Naive thymus-derived CD8-positive, alpha-beta T cell (primary cell): ENCODE results near the gene HACD2. TPM values are rescaled to one million over a fixed set of nuclear protein-coding genes. Genes with fewer than 3 reads are reported as not detected.
"Not testable (repeated sequence)": the region's sequence is repeated elsewhere in the genome, so short reads cannot be mapped to it uniquely, and the experiment has no call there.

Source experiments
- ATAC-seq, 2 donors: fragments of 150-1000 bp; cut with Tn5 transposase in 1 of 2; sonication (Bioruptor Pico), chemical (Tn5 transposase) in 1 of 2; 1 replicate in 1 of 2; 2 replicates in 1 of 2; pipeline ENCODE4 v1.10.0; 2021; ENCODE audit warnings: mild to moderate bottlenecking in 2 of 2, moderate library complexity in 2 of 2
- POLR2A ChIA-PET: fragments of 350-600 bp; sonication (Branson Sonifier 250); formaldehyde crosslinking; loops from one replicate; lab custom pipeline; 2021; ENCODE audit warnings: antibody characterized with exemption; lab: Charles Lee
- DNase-seq, 10 donors: peaks; one replicate each; pipeline versions ENCODE4 v3.0.0 to v3.0.0-alpha.2; 2020 to 2022
- H3K27ac Mint-ChIP-seq, 10 donors: one replicate each; pipeline ENCODE4 v1.8.0; 2020 to 2022; ENCODE audit warnings: mild to moderate bottlenecking in 10 of 10, mixed read lengths in 10 of 10, moderate library complexity in 4 of 10, inconsistent platforms in 1 of 10
- H3K27me3 Mint-ChIP-seq, 5 donors: one replicate each; pipeline ENCODE4 v1.8.0; 2021 to 2022; ENCODE audit warnings: mixed read lengths in 5 of 5
- H3K36me3 Mint-ChIP-seq, 3 donors: one replicate each; pipeline ENCODE4 v1.8.0; 2020 to 2022; ENCODE audit warnings: mixed read lengths in 3 of 3, mild to moderate bottlenecking in 2 of 3, inconsistent platforms in 1 of 3
- H3K4me1 Mint-ChIP-seq, 4 donors: one replicate each; pipeline ENCODE4 v1.8.0; 2021 to 2022; ENCODE audit warnings: mixed read lengths in 4 of 4
- H3K4me3 Mint-ChIP-seq, 10 donors: one replicate each; pipeline ENCODE4 v1.8.0; 2020 to 2022; ENCODE audit warnings: mild to moderate bottlenecking in 10 of 10, mixed read lengths in 10 of 10, moderate library complexity in 6 of 10, inconsistent platforms in 1 of 10
- H3K9me3 Mint-ChIP-seq, 9 donors: one replicate each; pipeline ENCODE4 v1.8.0; 2020 to 2022; ENCODE audit warnings: mixed read lengths in 9 of 9, mild to moderate bottlenecking in 3 of 9, inconsistent platforms in 1 of 9, moderate library complexity in 1 of 9
- polyA plus RNA-seq, 3 donors: library from polyadenylated mRNA; unstranded; fragments of 300-500 nt; fragmentation: Illumina TruSeq; gene quantifications; one replicate each; pipeline ENCODE4 v1.2.3, GENCODE V29; 2021
- total RNA-seq, 8 experiments: library from RNA in 2 of 8; stranded (reverse) in 2 of 8; gene quantifications; one replicate each; pipeline ENCODE4 v1.2.3 and lab custom pipeline; 2021 to 2026

Gene HACD2
- total and polyA plus RNA-seq, 5 experiments from 2014 or later: 16.0 to 28.9 (median 20.5) TPM

DNA sequence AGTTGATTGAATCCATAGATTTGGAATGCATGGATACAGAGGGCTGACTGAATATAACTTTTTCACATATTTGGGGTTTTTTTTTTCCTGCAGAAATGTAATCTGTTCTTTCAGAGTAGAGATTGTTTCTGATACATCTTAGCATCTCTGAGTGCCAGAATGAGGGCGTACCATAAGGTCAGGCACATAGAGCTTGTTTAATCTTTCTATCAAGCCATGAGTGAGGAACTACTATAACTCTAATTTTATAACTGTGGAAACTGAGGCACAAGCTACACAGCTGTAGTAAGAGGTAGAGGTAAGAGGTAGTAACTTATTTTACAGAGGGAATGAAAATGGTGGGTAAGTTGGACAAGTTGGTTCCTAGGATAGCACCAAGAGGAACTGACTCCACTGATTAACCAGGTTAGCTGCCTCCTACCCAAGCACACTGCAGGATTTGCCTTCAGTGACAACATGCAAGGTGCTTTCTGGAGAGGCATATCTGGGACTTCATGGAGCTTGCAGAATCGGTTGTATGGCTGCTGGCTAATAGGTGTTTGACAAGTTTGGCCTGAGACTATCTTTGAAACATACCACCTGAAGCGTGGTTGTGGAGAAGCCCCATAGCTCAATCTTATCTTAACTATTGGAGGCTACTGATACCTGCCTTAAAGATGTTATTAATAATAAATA is 23.5 kb upstream of the HACD2 start:
- H3K9me3 Mint-ChIP-seq: no peaks in the 10 kb centered on the region
- H3K27ac Mint-ChIP-seq: no peak overlapping the region
- H3K4me1 Mint-ChIP-seq: peaks cover 0 to 13% (median 4%) of the 10 kb centered on the region in 4 donors
- H3K27me3 Mint-ChIP-seq: no peaks in the 10 kb centered on the region
- no peak overlapping the region for H3K4me3 Mint-ChIP-seq
- POLR2A ChIA-PET: no interaction called here
- ATAC-seq (no peak), DNase-seq (no peak)
- peaks cover 0 to 28% (median 3%) of the 10 kb centered on the region in 3 donors for H3K36me3 Mint-ChIP-seq

DNA sequence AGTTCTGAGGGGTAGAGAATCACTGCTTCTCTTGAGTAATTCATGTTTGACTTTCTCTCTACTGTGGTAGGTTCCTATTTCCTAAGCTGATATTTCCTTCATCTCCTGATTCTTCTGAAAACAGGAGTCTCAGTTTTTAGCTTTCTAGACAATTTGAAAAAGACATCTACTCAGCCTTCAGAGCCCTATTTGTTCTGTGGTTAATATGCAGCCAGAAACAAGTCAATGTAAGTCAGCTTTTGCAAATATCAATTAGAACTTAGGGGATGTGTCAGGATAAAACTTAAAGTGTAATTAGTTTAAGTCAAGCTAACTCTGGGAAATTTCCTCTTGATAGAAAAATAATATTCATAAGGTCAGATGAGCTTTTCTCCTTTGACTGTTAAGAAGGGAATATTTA is 21.7 kb upstream of the HACD2 start:
- H3K9me3 Mint-ChIP-seq: no peaks in the 10 kb centered on the region
- no peak overlapping the region for H3K27ac Mint-ChIP-seq
- DNase-seq (no peak), ATAC-seq (no peak)
- peaks cover 0 to 13% (median 4%) of the 10 kb centered on the region in 4 donors for H3K4me1 Mint-ChIP-seq
- POLR2A ChIA-PET: no interaction called here
- H3K27me3 Mint-ChIP-seq: no peaks in the 10 kb centered on the region
- H3K4me3 Mint-ChIP-seq: no peak overlapping the region
- peaks cover 0 to 18% (median under 1%) of the 10 kb centered on the region in 3 donors for H3K36me3 Mint-ChIP-seq

DNA sequence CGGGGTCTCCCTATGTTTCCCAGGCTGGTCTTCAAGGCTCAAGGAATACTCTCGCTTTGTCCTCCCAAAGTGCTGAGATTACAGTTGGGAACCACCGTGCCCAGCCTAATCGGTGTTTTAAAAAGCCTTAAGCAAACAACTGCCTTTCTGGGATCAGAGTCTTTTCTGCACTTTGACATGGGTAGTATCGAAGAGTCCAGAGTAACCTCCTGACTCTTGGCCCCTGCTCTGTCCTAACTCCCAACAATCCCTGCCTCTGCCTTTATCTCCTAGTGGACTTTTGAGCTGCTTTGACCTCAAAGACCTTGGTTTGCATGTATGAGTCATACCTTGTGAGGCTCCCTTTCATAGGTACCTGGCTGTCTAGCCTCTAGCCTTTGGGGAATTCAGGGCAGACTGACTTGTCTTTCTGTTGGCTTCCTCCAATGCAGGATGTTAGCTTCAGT is 21.0 kb upstream of the HACD2 start:
- Mint-ChIP-seq H3K27ac (peak overlapping the region in 2 of 10 donors; percentile 46 to 74), H3K4me1 (peaks cover 0 to 11% (median 3%) of the 10 kb centered on the region in 4 donors), H3K9me3 (no peaks in the 10 kb centered on the region), H3K4me3 (no peak overlapping the region), H3K36me3 (peaks cover 0 to 16% (median 4%) of the 10 kb centered on the region in 3 donors), H3K27me3 (no peaks in the 10 kb centered on the region)
- POLR2A ChIA-PET: no interaction called here
- no peak for DNase-seq
- ATAC-seq: no peak

DNA sequence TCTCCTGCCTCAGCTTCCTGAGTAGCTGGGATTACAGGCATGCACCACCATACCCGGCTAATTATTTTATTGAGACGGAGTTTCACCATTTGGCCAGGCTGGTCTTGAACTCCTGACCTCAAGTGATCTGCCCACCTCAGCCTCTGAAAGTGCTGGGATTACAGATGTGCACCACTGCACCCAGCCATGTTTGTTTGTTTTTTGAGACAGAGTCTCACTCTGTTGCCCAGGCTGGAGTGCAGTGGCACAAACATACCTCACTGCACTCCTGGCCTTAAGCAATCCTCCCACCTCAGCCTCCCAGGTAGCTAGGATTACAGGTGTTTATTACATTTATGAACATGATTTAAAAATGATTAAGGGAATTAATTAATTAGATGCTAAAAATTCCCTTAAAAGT is 18.3 kb upstream of the HACD2 start:
- H3K4me1 Mint-ChIP-seq: peaks cover 2 to 15% (median 4%) of the 10 kb centered on the region in 4 donors
- POLR2A ChIA-PET, H3K9me3 Mint-ChIP-seq, ATAC-seq, DNase-seq, H3K27me3 Mint-ChIP-seq, H3K27ac Mint-ChIP-seq, H3K4me3 Mint-ChIP-seq: not testable (repeated sequence)
- peaks cover 0 to 15% (median 15%) of the 10 kb centered on the region in 3 donors for H3K36me3 Mint-ChIP-seq

DNA sequence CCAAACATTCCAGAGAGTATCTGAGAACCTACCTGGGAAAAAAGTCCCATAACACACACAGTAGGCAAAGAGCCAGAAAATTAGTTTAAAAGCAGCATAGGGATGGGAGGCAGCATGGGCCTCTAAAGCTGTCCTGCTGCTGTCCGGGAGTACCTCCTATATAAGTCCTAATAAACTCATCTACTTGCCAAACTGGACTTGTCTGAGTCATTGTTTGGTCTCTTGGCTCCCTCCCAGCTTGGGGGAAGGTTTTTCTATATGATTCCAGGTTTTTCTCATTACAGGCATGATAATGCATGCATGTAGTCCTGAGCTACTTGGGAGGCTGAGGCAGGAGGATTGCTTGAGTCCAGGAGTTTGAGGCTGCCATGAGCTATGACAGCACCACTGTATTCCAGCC is 17.5 kb upstream of the HACD2 start:
- H3K27ac Mint-ChIP-seq: no peak overlapping the region
- H3K4me1 Mint-ChIP-seq: peaks cover 2 to 15% (median 4%) of the 10 kb centered on the region in 4 donors
- ATAC-seq (no peak), DNase-seq (no peak)
- no peaks in the 10 kb centered on the region for H3K27me3 Mint-ChIP-seq
- POLR2A ChIA-PET: no interaction called here
- peaks cover 0 to 17% (median 15%) of the 10 kb centered on the region in 3 donors for H3K36me3 Mint-ChIP-seq
- H3K4me3 Mint-ChIP-seq: no peak overlapping the region
- H3K9me3 Mint-ChIP-seq: no peaks in the 10 kb centered on the region

DNA sequence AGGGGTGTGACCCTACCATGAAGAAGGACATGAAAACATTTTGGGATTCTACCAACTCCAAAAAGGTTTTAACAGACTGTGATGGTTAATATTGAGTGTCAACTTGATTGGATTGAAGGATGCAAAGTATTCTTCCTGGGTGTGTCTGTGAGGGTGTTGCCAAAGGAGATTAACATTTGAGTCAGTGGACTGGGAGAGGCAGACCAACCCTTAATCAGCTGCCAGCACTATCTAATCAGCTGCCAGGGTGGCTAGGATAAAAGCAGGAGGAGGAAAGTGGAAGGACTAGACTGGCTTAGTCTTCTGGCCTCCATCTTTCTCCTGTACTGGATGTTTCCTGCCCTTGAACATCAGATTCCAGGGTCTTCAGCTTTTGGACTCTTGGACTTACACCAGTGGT is 16.0 kb upstream of the HACD2 start:
- peaks cover 0 to 15% (median 2%) of the 10 kb centered on the region in 4 donors for H3K4me1 Mint-ChIP-seq
- H3K27ac Mint-ChIP-seq, H3K4me3 Mint-ChIP-seq, POLR2A ChIA-PET, DNase-seq, H3K9me3 Mint-ChIP-seq, ATAC-seq, H3K27me3 Mint-ChIP-seq: not testable (repeated sequence)
- H3K36me3 Mint-ChIP-seq: peaks cover 0 to 18% (median 15%) of the 10 kb centered on the region in 3 donors

DNA sequence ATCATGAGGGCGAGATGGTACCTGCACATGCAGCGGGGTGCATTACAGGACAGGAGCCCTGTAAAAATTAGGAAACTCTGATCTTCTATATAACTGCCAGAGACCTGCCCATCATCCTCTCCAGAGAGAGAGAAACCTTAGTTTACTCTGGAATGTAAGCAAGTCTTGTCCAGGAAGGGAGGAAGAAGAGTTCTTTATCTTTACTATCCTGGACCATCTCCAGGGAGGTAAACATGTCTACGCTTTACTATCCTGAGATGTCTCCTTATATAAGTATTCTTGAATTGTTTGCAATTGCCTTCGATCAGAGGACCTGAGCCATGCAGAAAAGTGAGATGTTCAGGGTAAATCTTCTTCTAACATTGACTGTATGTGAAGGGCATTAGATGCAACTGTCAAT is 12.7 kb upstream of the HACD2 start:
- no peak for ATAC-seq
- Mint-ChIP-seq H3K4me1 (peaks cover 0 to 15% (median 4%) of the 10 kb centered on the region in 4 donors), H3K27ac (no peak overlapping the region), H3K9me3 (peaks cover 0 to 1% (median 0%) of the 10 kb centered on the region in 9 donors), H3K4me3 (no peak overlapping the region), H3K36me3 (peaks cover 0 to 19% (median 18%) of the 10 kb centered on the region in 3 donors), H3K27me3 (no peaks in the 10 kb centered on the region)
- no peak for DNase-seq
- POLR2A ChIA-PET: no interaction called here

DNA sequence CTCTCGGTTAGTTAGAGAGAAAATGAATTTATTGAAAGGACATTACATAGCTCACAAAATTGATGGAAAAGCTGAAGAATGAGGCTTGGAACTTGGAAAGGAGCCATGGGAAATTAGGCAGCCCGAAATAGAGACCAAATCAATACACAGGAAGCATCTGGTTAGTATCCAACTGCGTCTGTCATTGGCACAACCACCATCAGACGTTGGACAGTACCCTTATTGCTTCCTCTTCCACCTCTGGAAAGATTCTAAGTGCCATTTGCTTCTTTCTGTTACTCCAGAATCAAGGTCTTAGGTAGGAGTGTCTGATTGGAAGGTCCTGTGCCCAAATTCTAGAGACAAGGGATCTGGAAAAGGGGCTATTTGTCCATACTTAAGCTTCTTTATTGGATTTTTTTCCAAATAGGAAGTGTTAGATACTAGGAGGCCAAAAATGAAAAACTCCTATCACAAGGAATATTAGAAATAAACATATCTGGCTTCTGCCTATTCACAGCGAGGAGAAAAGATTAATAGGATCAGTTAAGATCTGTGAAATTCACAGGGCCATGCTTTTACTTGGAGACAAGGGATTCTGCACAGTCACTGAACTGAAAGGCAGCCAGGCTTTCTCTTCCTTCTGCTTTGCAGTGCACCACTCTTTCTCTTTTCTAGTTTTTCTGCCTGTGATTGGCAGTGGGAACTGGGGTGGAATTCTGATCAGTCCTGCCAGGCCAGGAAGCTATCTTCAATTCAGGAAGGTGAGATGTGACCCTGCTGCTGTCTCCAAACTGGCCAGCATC is 10.7 kb upstream of the HACD2 start:
- H3K27me3 Mint-ChIP-seq: no peaks in the 10 kb centered on the region
- H3K4me1 Mint-ChIP-seq: peaks cover 0 to 10% (median 4%) of the 10 kb centered on the region in 4 donors
- POLR2A ChIA-PET: interaction anchor here (1.2 kb wide), 1 partner anchor 10 kb away, joined by 3 read pairs; no protein-coding TSS in a partner anchor
- peaks cover 0 to 17% (median 12%) of the 10 kb centered on the region in 9 donors for H3K9me3 Mint-ChIP-seq
- ATAC-seq (no peak), DNase-seq (no peak)
- no peak overlapping the region for H3K4me3 Mint-ChIP-seq
- peaks cover 8 to 27% (median 24%) of the 10 kb centered on the region in 3 donors for H3K36me3 Mint-ChIP-seq
- H3K27ac Mint-ChIP-seq: peak overlapping the region in 1 of 10 donors; percentile 15

DNA sequence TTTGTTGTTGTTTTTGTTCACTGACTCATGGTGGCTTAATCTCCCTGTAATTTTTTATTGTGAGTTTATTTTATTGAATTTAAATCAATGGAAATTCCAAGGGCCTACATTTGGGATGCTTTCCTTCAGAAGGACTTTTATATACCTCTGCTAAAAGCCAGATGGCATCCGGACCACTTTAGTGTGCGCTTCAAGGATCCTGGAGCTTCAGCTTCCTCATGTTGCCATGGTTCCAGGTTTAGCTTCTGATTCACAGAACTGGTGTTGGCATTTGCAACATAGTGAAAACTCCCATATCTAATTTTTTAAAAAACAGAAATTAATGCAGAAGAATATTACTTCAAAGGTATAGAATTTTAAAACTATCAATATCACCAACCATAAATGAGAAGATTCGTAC is 8.5 kb upstream of the HACD2 start:
- H3K27me3 Mint-ChIP-seq: no peaks in the 10 kb centered on the region
- H3K36me3 Mint-ChIP-seq: peaks cover 18 to 37% (median 31%) of the 10 kb centered on the region in 3 donors
- H3K4me1 Mint-ChIP-seq: peaks cover 0 to 3% (median under 1%) of the 10 kb centered on the region in 4 donors
- no peak overlapping the region for H3K27ac Mint-ChIP-seq
- no peak overlapping the region for H3K4me3 Mint-ChIP-seq
- POLR2A ChIA-PET: no interaction called here
- H3K9me3 Mint-ChIP-seq: peaks cover 0 to 27% (median 21%) of the 10 kb centered on the region in 9 donors
- ATAC-seq (no peak), DNase-seq (no peak)

DNA sequence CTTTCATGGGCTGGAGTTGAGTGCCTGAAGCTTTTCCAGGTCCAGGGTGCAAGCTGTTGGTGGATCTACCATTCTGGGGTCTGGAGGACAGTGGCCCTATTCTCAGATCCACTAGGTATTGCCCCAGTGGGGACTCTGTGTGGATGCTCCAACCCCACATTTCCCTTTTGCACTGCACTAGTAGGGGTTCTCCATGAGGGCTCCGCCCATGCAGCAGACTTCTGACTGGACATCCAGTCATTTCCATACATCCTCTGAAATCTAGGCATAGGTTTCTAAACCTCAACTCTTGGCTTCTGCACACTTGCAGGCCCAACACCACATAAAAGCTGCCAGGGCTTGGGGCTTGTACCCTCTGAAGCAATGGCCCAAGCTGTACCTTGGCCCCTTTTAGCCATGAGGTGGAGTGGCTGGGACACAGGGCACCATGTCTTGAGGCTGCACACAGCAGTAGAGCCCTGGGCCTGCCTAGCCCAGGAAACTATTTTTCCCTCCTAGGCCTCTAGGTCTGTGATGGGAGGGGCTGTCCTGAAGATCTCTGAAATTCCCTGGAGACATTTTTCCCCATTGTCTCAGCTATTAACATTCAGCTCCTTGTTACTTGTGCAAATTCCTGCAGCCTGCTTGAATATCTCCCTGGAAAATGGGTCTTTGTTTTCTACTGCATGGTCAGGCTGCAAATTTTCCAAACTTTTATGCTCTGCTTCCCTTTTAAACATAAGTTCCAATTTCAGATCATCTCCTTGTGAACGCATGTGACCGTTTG is 6.0 kb upstream of the HACD2 start:
- DNase-seq (no peak), ATAC-seq (no peak)
- H3K27me3 Mint-ChIP-seq: no peaks in the 10 kb centered on the region
- no peak overlapping the region for H3K4me3 Mint-ChIP-seq
- H3K27ac Mint-ChIP-seq: no peak overlapping the region
- H3K36me3 Mint-ChIP-seq: peaks cover 18 to 40% (median 28%) of the 10 kb centered on the region in 3 donors
- H3K9me3 Mint-ChIP-seq: peaks cover 0 to 27% (median 21%) of the 10 kb centered on the region in 9 donors
- POLR2A ChIA-PET: no interaction called here
- H3K4me1 Mint-ChIP-seq: peaks cover 0 to 9% (median 4%) of the 10 kb centered on the region in 4 donors

DNA sequence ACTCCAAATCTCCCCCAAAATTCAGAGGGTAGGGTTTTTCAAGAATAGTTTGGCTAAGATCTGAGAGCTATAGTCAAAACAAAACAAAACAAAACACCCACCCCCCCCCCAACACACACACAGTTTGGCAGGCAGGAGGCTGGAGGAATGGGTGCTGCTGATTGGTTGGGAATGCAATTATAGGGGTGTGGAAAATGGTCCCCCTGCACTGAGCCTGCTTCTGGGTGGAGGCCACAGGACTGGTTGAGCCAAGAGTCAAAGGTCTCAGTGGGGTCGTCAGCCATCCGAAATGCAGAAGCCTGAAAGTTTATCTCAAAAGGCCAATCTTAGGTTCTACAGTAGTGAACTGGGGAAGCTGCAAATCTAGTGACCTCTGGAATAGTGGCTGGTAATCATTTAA is 2.5 kb upstream of the HACD2 start:
- H3K4me1 Mint-ChIP-seq: peaks cover 10 to 21% (median 16%) of the 10 kb centered on the region in 4 donors
- no peak for ATAC-seq
- peaks cover 18 to 35% (median 21%) of the 10 kb centered on the region in 3 donors for H3K36me3 Mint-ChIP-seq
- H3K27me3 Mint-ChIP-seq: no peaks in the 10 kb centered on the region
- peaks cover 0 to 25% (median 21%) of the 10 kb centered on the region in 9 donors for H3K9me3 Mint-ChIP-seq
- DNase-seq: no peak
- peak overlapping the region in 4 of 10 donors; percentile 38 to 61 (median 56) for H3K4me3 Mint-ChIP-seq
- POLR2A ChIA-PET: no interaction called here
- H3K27ac Mint-ChIP-seq: peak overlapping the region in 1 of 10 donors; percentile 5

DNA sequence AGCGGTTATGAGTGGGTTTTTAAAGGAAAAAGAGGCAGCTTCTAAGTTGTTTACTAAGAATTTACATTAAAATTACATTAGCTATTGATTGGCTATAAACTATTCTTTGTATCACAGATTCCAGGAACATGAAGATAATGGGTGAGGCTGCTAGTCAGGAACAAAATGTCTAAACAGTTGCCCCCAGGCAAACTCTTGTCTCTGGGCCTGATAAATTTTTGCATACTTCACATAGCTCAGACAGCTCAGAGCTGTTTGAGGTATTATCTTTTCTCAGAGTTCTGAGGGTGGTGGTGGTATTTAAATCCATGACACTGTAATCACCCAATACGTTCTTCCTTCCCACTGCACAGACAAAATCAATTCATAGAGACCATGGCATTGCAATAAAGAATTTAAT is 2.1 kb upstream of the HACD2 start:
- DNase-seq (no peak), ATAC-seq (no peak)
- H3K36me3 Mint-ChIP-seq: peaks cover 18 to 32% (median 20%) of the 10 kb centered on the region in 3 donors
- peak overlapping the region in 2 of 10 donors; percentile 5 to 43 for H3K27ac Mint-ChIP-seq
- no peaks in the 10 kb centered on the region for H3K27me3 Mint-ChIP-seq
- H3K4me3 Mint-ChIP-seq: peak overlapping the region in 3 of 10 donors; percentile 47 to 58 (median 53)
- POLR2A ChIA-PET: no interaction called here
- H3K9me3 Mint-ChIP-seq: peaks cover 0 to 25% (median 18%) of the 10 kb centered on the region in 9 donors
- H3K4me1 Mint-ChIP-seq: peaks cover 13 to 23% (median 17%) of the 10 kb centered on the region in 4 donors
